Effector memory CD4-positive, alpha-beta T cell (primary cell): Measurements from ENCODE around the gene P2RX7.
"Not testable (repeated sequence)": the region's sequence is repeated elsewhere in the genome, so short reads cannot be mapped to it uniquely, and the experiment has no call there.

Experiments used
- DNase-seq, 3 donors: peaks; one replicate each; pipeline ENCODE4 v3.0.0-alpha.2; 2020
- H3K27ac ChIP-seq: 2 replicates; pipeline ENCODE4 v1.7.0; 2013; ENCODE audit warnings: mild to moderate bottlenecking, low read length, moderate library complexity; ENCODE audit not compliant: insufficient read depth, poor library complexity, severe bottlenecking
- H3K27me3 ChIP-seq: replicated peaks from 2 replicates; pipeline ENCODE4 v1.7.0; 2013; ENCODE audit warnings: mild to moderate bottlenecking, low read length; ENCODE audit not compliant: insufficient read depth, control insufficient read depth, poor library complexity, severe bottlenecking
- H3K36me3 ChIP-seq: 2 replicates; pipeline ENCODE4 v1.7.0; 2013; ENCODE audit warnings: mild to moderate bottlenecking, low read length, moderate library complexity; ENCODE audit not compliant: control insufficient read depth, insufficient read depth
- H3K4me1 ChIP-seq: 2 replicates; pipeline ENCODE4 v1.7.0; 2013; ENCODE audit warnings: low read length, mild to moderate bottlenecking; ENCODE audit not compliant: control insufficient read depth, insufficient read depth, poor library complexity, severe bottlenecking
- H3K4me3 ChIP-seq: 2 replicates; pipeline ENCODE4 v1.7.0; 2013; ENCODE audit warnings: low read length, low read depth, mild to moderate bottlenecking; ENCODE audit not compliant: insufficient read depth, poor library complexity, severe bottlenecking
- H3K9me3 ChIP-seq: 2 replicates; pipeline ENCODE4 v1.7.0; 2013; ENCODE audit warnings: mild to moderate bottlenecking, low read length, moderate library complexity; ENCODE audit not compliant: control insufficient read depth

The P2RX7 gene

GRCh38 chr12:121156365-121156764 lies 23.7 kb downstream of the P2RX7 start:
- Histone ChIP-seq H3K27me3 (no peaks in the 10 kb centered on the region), H3K9me3 (no peaks in the 10 kb centered on the region), H3K27ac (no peak overlapping the region), H3K4me3 (no peak overlapping the region), H3K36me3 (no peaks in the 10 kb centered on the region), H3K4me1 (no peaks in the 10 kb centered on the region)
- DNase-seq = no peak

GRCh38 chr12:121158085-121158484 lies 25.4 kb downstream of the P2RX7 start:
- Histone ChIP-seq H3K9me3 (no peaks in the 10 kb centered on the region), H3K27ac (no peak overlapping the region), H3K36me3 (no peaks in the 10 kb centered on the region), H3K4me3 (no peak overlapping the region), H3K4me1 (no peaks in the 10 kb centered on the region), H3K27me3 (no peaks in the 10 kb centered on the region)
- DNase-seq = no peak

GRCh38 chr12:121158728-121159351 lies 26.2 kb downstream of the P2RX7 start:
- not testable (repeated sequence) for H3K27me3 ChIP-seq, H3K27ac ChIP-seq, H3K4me3 ChIP-seq, H3K9me3 ChIP-seq, H3K4me1 ChIP-seq, H3K36me3 ChIP-seq, DNase-seq

- H3K4me1 ChIP-seq = no peaks in the 10 kb centered on the region
- H3K27me3 ChIP-seq = no peaks in the 10 kb centered on the region
- H3K27ac ChIP-seq = no peak overlapping the region
- DNase-seq = no peak
- H3K4me3 ChIP-seq = no peak overlapping the region
- H3K9me3 ChIP-seq = no peaks in the 10 kb centered on the region
- H3K36me3 ChIP-seq = no peaks in the 10 kb centered on the region
These were observed 27.0 kb downstream of the P2RX7 start for GRCh38 chr12:121159467-121160307.

- DNase-seq = no peak
- H3K36me3 ChIP-seq = peaks cover 13% of the 10 kb centered on the region
- H3K27me3 ChIP-seq = no peaks in the 10 kb centered on the region
- no peaks in the 10 kb centered on the region for H3K9me3 ChIP-seq
- no peak overlapping the region for H3K27ac ChIP-seq
- no peak overlapping the region for H3K4me3 ChIP-seq
- no peaks in the 10 kb centered on the region for H3K4me1 ChIP-seq
These were observed 29.7 kb downstream of the P2RX7 start for GRCh38 chr12:121162384-121162783.

GRCh38 chr12:121162985-121163384 lies 30.3 kb downstream of the P2RX7 start:
- no peaks in the 10 kb centered on the region for H3K4me1 ChIP-seq
- peaks cover 14% of the 10 kb centered on the region for H3K36me3 ChIP-seq
- H3K27ac ChIP-seq = no peak overlapping the region
- no peaks in the 10 kb centered on the region for H3K9me3 ChIP-seq
- H3K27me3 ChIP-seq = no peaks in the 10 kb centered on the region
- DNase-seq = no peak
- no peak overlapping the region for H3K4me3 ChIP-seq

GRCh38 chr12:121164839-121165238 lies 32.2 kb downstream of the P2RX7 start:
- H3K36me3 ChIP-seq = peaks cover 14% of the 10 kb centered on the region
- not testable (repeated sequence) for H3K27ac ChIP-seq, H3K9me3 ChIP-seq, H3K4me1 ChIP-seq, H3K27me3 ChIP-seq, DNase-seq, H3K4me3 ChIP-seq

- H3K9me3 ChIP-seq = no peaks in the 10 kb centered on the region
- no peaks in the 10 kb centered on the region for H3K27me3 ChIP-seq
- no peak overlapping the region for H3K27ac ChIP-seq
- DNase-seq = no peak
- H3K4me3 ChIP-seq = no peak overlapping the region
- no peaks in the 10 kb centered on the region for H3K4me1 ChIP-seq
- peaks cover 14% of the 10 kb centered on the region for H3K36me3 ChIP-seq
These were observed 32.6 kb downstream of the P2RX7 start for GRCh38 chr12:121165316-121165715.

- no peak for DNase-seq
- no peak overlapping the region for H3K4me3 ChIP-seq
- H3K9me3 ChIP-seq = no peaks in the 10 kb centered on the region
- H3K27ac ChIP-seq = no peak overlapping the region
- H3K27me3 ChIP-seq = no peaks in the 10 kb centered on the region
- H3K36me3 ChIP-seq = peaks cover 14% of the 10 kb centered on the region
- no peaks in the 10 kb centered on the region for H3K4me1 ChIP-seq
These were observed 33.7 kb downstream of the P2RX7 start for GRCh38 chr12:121166356-121166755.

GRCh38 chr12:121167232-121167820 lies 34.6 kb downstream of the P2RX7 start:
- DNase-seq = no peak
- H3K4me1 ChIP-seq = no peaks in the 10 kb centered on the region
- H3K9me3 ChIP-seq = no peaks in the 10 kb centered on the region
- H3K27me3 ChIP-seq = no peaks in the 10 kb centered on the region
- no peak overlapping the region for H3K27ac ChIP-seq
- peaks cover 14% of the 10 kb centered on the region for H3K36me3 ChIP-seq
- no peak overlapping the region for H3K4me3 ChIP-seq
